HL-60 (cell line): ENCODE results near the gene ITGB3BP.

Experiments used
- DNase-seq, 2 experiments: peaks; one replicate each; pipeline ENCODE4 v3.0.0-alpha.2; 2010 to 2020; ENCODE audit warnings: low read depth in 1 of 2, low spot score in 1 of 2
- H3K27ac ChIP-seq: fragments of 250-450 bp; sonication (Bioruptor Pico); replicated peaks from 2 replicates; pipeline ENCODE4 v1.5.1; 2020; ENCODE audit warnings: mild to moderate bottlenecking, moderate library complexity
- H3K27me3 ChIP-seq: fragments of 250-450 bp; sonication (Bioruptor Pico); 2 replicates; pipeline ENCODE4 v1.5.1; 2021; ENCODE audit warnings: mild to moderate bottlenecking, moderate library complexity; ENCODE audit not compliant: insufficient read depth, poor library complexity, severe bottlenecking
- H3K4me3 ChIP-seq: replicated peaks from 2 replicates; pipeline ENCODE4 v1.5.1; 2011; ENCODE audit warnings: mild to moderate bottlenecking, control low read depth, low read length; ENCODE audit not compliant: insufficient read depth
- CTCF ChIP-seq: IDR thresholded peaks from one replicate; pipeline ENCODE4 v1.5.1; 2011; ENCODE audit warnings: low read length, control low read depth, inconsistent platforms; ENCODE audit not compliant: insufficient read depth
- GABPA ChIP-seq: IDR thresholded peaks from 2 replicates; pipeline ENCODE4 v1.6.1; 2012; ENCODE audit warnings: low read depth
- POLR2AphosphoS5 ChIP-seq: IDR thresholded peaks from 2 replicates; pipeline ENCODE4 v1.6.1; 2012; ENCODE audit warnings: low read depth
- REST ChIP-seq: IDR thresholded peaks from 2 replicates; pipeline ENCODE4 v1.6.1; 2012; ENCODE audit warnings: low read depth; ENCODE audit not compliant: insufficient replicate concordance
- SPI1 ChIP-seq: IDR thresholded peaks from 2 replicates; pipeline ENCODE4 v1.6.1; 2012; ENCODE audit warnings: low read depth, mild to moderate bottlenecking, borderline replicate concordance

Gene ITGB3BP

GRCh38 chr1:63497577-63497976 is 25.4 kb downstream of the ITGB3BP start:
- Histone ChIP-seq H3K27me3 (no peaks in the 10 kb centered on the region), H3K27ac (no peak overlapping the region), H3K4me3 (no peak overlapping the region)
- no peak for DNase-seq
- TF ChIP-seq GABPA (no peak), SPI1 (no peak), POLR2AphosphoS5 (no peak), REST (no peak), CTCF (no peak)

- TF ChIP-seq SPI1 (no peak), GABPA (no peak), POLR2AphosphoS5 (no peak), REST (no peak), CTCF (no peak)
- H3K27ac ChIP-seq: no peak overlapping the region
- no peaks in the 10 kb centered on the region for H3K27me3 ChIP-seq
- H3K4me3 ChIP-seq: no peak overlapping the region
- no peak for DNase-seq
Observed at GRCh38 chr1:63487336-63488065, 35.5 kb downstream of the ITGB3BP start.

GRCh38 chr1:63486629-63487028 is 36.4 kb downstream of the ITGB3BP start:
- H3K4me3 ChIP-seq: no peak overlapping the region
- no peak overlapping the region for H3K27ac ChIP-seq
- no peaks in the 10 kb centered on the region for H3K27me3 ChIP-seq
- no peak for DNase-seq
- TF ChIP-seq REST: no peak
- no peak for TF ChIP-seq SPI1
- no peak for TF ChIP-seq POLR2AphosphoS5
- TF ChIP-seq CTCF: no peak
